B cell (primary cell): Measurements from ENCODE around the gene NSD1. TPM values are rescaled to one million over a fixed set of nuclear protein-coding genes. Genes with fewer than 3 reads are reported as not detected.

Experiments used
- ATAC-seq: fragments of 200-7000 bp; cut with Tn5 transposase; one replicate; pipeline ENCODE4 v1.10.0; 2021; ENCODE audit warnings: low read depth, mild to moderate bottlenecking, moderate number of reproducible peaks, moderate library complexity
- CTCF ChIA-PET: fragments of 350-600 bp; sonication (Branson Sonifier 250); formaldehyde crosslinking; loops from one replicate; lab custom pipeline; 2021; ENCODE audit warnings: antibody characterized with exemption, inconsistent platforms; lab: Charles Lee
- POLR2A ChIA-PET: fragments of 350-600 bp; sonication (Branson Sonifier 250); formaldehyde crosslinking; loops from one replicate; lab custom pipeline; 2021; ENCODE audit warnings: antibody characterized with exemption; lab: Charles Lee
- DNase-seq: peaks from one replicate; pipeline ENCODE4 v3.0.0; 2013
- H2AFZ ChIP-seq: 2 replicates; pipeline ENCODE4 v1.6.1; 2012; ENCODE audit warnings: mild to moderate bottlenecking, low read depth, low read length; ENCODE audit not compliant: insufficient read depth, poor library complexity, severe bottlenecking
- H3K27ac ChIP-seq, 2 donors: 1 replicate in 1 of 2; 2 replicates in 1 of 2; pipeline ENCODE4 v1.5.1; 2012 to 2013; ENCODE audit warnings: low read length in 2 of 2, mild to moderate bottlenecking in 2 of 2, moderate library complexity in 1 of 2
- H3K27me3 ChIP-seq, 4 experiments: fragments of 200-600 bp in 1 of 4; sonication (generic) in 1 of 4; replicated peaks in 1 of 4; 1 replicate in 2 of 4; 2 replicates in 2 of 4; pipeline versions ENCODE4 v1.6.1 to v1.7.0; 2013 to 2016; ENCODE audit warnings: low read length in 3 of 4, mild to moderate bottlenecking in 2 of 4, mixed read lengths in 1 of 4, moderate library complexity in 1 of 4; ENCODE audit not compliant: insufficient read depth in 4 of 4, control insufficient read depth in 3 of 4; ENCODE audit errors: control extremely low read depth in 1 of 4
- H3K36me3 ChIP-seq, 2 experiments: replicated peaks in 1 of 2; 1 replicate in 1 of 2; 2 replicates in 1 of 2; pipeline versions ENCODE4 v1.6.1 to v1.7.1; 2013; ENCODE audit warnings: low read length in 1 of 2; ENCODE audit not compliant: insufficient read depth in 2 of 2, control insufficient read depth in 1 of 2; ENCODE audit errors: control extremely low read depth in 1 of 2, extremely low read depth in 1 of 2
- H3K4me1 ChIP-seq, 2 donors: fragments of 200-600 bp in 1 of 2; sonication (generic) in 1 of 2; 1 replicate in 1 of 2; 2 replicates in 1 of 2; pipeline versions ENCODE4 v1.5.1 to v1.6.1; 2013 to 2017; ENCODE audit warnings: low read length in 2 of 2; ENCODE audit not compliant: control insufficient read depth in 2 of 2, insufficient read depth in 2 of 2
- H3K4me2 ChIP-seq: replicated peaks from 2 replicates; pipeline ENCODE3; 2012; ENCODE audit warnings: mild to moderate bottlenecking, low read depth, low read length; ENCODE audit not compliant: poor library complexity, severe bottlenecking
- H3K4me3 ChIP-seq, 5 experiments: fragments of 200-600 bp in 1 of 5; sonication (generic) in 1 of 5; 1 replicate in 3 of 5; 2 replicates in 2 of 5; pipeline versions ENCODE4 v1.5.1 to v1.7.0; 2011 to 2016; ENCODE audit warnings: low read length in 4 of 5, mild to moderate bottlenecking in 4 of 5, low read depth in 2 of 5, control low read depth in 1 of 5, moderate library complexity in 1 of 5; ENCODE audit not compliant: insufficient read depth in 1 of 5; ENCODE audit errors: control extremely low read depth in 1 of 5, extremely low read depth in 1 of 5
- H3K79me2 ChIP-seq: fragments of 200-600 bp; sonication (generic); one replicate; pipeline ENCODE4 v1.6.0; 2016; ENCODE audit warnings: low read length; ENCODE audit not compliant: control insufficient read depth, insufficient read depth
- H3K9ac ChIP-seq: fragments of 200-600 bp; sonication (generic); 2 replicates; pipeline ENCODE4 v1.6.1; 2017; ENCODE audit warnings: mild to moderate bottlenecking, low read length, moderate library complexity
- H3K9me3 ChIP-seq, 3 donors: one replicate each; pipeline versions ENCODE4 v1.6.1 to v1.7.1; 2013; ENCODE audit warnings: low read length in 2 of 3; ENCODE audit not compliant: control insufficient read depth in 2 of 3, insufficient read depth in 1 of 3; ENCODE audit errors: control extremely low read depth in 1 of 3
- H4K20me1 ChIP-seq: 2 replicates; pipeline ENCODE4 v1.6.0; 2012; ENCODE audit warnings: mild to moderate bottlenecking, low read length; ENCODE audit not compliant: insufficient read depth, control insufficient read depth, poor library complexity, severe bottlenecking
- H3K27ac Mint-ChIP-seq: one replicate; pipeline ENCODE4 v1.8.0; 2021; ENCODE audit warnings: mixed read lengths
- H3K27me3 Mint-ChIP-seq: one replicate; pipeline ENCODE4 v1.8.0; 2021; ENCODE audit warnings: mixed read lengths
- H3K4me1 Mint-ChIP-seq: one replicate; pipeline ENCODE4 v1.8.0; 2021; ENCODE audit warnings: mixed read lengths
- H3K4me3 Mint-ChIP-seq: one replicate; pipeline ENCODE4 v1.8.0; 2021; ENCODE audit warnings: mixed read lengths
- H3K9me3 Mint-ChIP-seq: one replicate; pipeline ENCODE4 v1.8.0; 2022; ENCODE audit warnings: mixed read lengths; ENCODE audit not compliant: insufficient read depth
- EZH2 ChIP-seq: IDR thresholded peaks from 2 replicates; pipeline ENCODE4 v1.6.1; 2012; ENCODE audit warnings: borderline replicate concordance, low read depth, mild to moderate bottlenecking, moderate library complexity, low read length; ENCODE audit not compliant: insufficient read depth, poor library complexity, severe bottlenecking
- WGBS: methylation state at CpG from one replicate; pipeline ENCODE4 v1.1.5; 2013; ENCODE audit warnings: missing lambda C conversion rate; ENCODE audit not compliant: insufficient coverage; 5-methylcytosine and 5-hydroxymethylcytosine counted together
- intact Hi-C: fragments of 100-400 bp; cut with micrococcal nuclease; formaldehyde crosslinking; loops from one replicate; pipeline ENCODE4 v1.10.0; 2022
- polyA plus RNA-seq: library from polyadenylated mRNA; depleted of rRNA; stranded (reverse); fragments of >200 nt; gene quantifications from 2 replicates; pipeline ENCODE4 v1.2.3, GENCODE V29; 2012
- total RNA-seq, 2 donors: library from RNA; stranded (reverse); fragments of 120-200 nt in 1 of 2; gene quantifications; 1 replicate in 1 of 2; 2 replicates in 1 of 2; pipeline versions ENCODE4 v1.2.3 to v1.2.4, GENCODE V29; 2013 to 2022
- TF ChIP-seq, protein P1 (sequence below): fragments of 200-600 bp; IDR thresholded peaks from one replicate; pipeline ENCODE4 v1.8.0; 2022; ENCODE audit warnings: antibody characterized with exemption, mild to moderate bottlenecking

The NSD1 gene
- total and polyA plus RNA-seq, 2 donors (not counting 1 experiment from before 2014, with no cell fraction given) = 10.8 to 145 TPM

DNA sequence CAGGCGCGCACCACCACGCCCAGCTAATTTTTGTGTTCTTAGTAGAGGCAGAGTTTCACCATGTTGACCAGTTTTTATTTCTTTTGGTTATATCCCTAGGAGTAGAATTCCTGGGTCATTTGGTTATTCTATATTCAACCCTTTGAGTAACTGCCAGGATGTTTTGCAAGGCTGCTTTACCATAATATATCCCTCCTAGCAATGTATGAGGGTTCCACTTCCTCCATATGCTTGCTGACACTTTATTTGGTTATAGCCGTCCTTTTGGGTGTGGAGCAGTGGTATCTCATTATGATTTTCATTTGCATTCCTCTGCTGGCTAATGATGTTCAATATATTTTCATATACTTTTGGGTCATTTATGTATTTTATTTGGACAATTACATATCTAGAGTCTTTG, 88.7 kb downstream of the NSD1 start:
- H3K27ac Mint-ChIP-seq = no peak overlapping the region
- intact Hi-C loops = no loop called here
- H3K4me1 Mint-ChIP-seq = peaks cover 18% of the 10 kb centered on the region
- Histone ChIP-seq H3K36me3 (peaks cover 2 to 26% of the 10 kb centered on the region in 2 experiments), H3K9ac (no peak overlapping the region), H3K27ac (no peak overlapping the region), H3K27me3 (no peaks in the 10 kb centered on the region), H3K4me2 (no peak overlapping the region), H3K9me3 (no peaks in the 10 kb centered on the region), H2AFZ (no peak overlapping the region), H3K79me2 (peaks cover 98% of the 10 kb centered on the region), H4K20me1 (peaks cover 37% of the 10 kb centered on the region), H3K4me3 (no peak overlapping the region), H3K4me1 (no peaks in the 10 kb centered on the region)
- no peaks in the 10 kb centered on the region for H3K9me3 Mint-ChIP-seq
- ATAC-seq (no peak), DNase-seq (no peak)
- POLR2A ChIA-PET = no interaction called here
- CTCF ChIA-PET = interaction anchor here (1.7 kb wide), 1 partner anchor 109 kb away, joined by 6 read pairs; no protein-coding TSS in a partner anchor
- H3K27me3 Mint-ChIP-seq = no peaks in the 10 kb centered on the region
- 94% methylated on average over 3 of the region's 4 CpGs for WGBS
- no peak overlapping the region for H3K4me3 Mint-ChIP-seq
- no peak for TF ChIP-seq EZH2
- TF ChIP-seq, protein P1, sequence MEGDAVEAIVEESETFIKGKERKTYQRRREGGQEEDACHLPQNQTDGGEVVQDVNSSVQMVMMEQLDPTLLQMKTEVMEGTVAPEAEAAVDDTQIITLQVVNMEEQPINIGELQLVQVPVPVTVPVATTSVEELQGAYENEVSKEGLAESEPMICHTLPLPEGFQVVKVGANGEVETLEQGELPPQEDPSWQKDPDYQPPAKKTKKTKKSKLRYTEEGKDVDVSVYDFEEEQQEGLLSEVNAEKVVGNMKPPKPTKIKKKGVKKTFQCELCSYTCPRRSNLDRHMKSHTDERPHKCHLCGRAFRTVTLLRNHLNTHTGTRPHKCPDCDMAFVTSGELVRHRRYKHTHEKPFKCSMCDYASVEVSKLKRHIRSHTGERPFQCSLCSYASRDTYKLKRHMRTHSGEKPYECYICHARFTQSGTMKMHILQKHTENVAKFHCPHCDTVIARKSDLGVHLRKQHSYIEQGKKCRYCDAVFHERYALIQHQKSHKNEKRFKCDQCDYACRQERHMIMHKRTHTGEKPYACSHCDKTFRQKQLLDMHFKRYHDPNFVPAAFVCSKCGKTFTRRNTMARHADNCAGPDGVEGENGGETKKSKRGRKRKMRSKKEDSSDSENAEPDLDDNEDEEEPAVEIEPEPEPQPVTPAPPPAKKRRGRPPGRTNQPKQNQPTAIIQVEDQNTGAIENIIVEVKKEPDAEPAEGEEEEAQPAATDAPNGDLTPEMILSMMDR = no peak

DNA sequence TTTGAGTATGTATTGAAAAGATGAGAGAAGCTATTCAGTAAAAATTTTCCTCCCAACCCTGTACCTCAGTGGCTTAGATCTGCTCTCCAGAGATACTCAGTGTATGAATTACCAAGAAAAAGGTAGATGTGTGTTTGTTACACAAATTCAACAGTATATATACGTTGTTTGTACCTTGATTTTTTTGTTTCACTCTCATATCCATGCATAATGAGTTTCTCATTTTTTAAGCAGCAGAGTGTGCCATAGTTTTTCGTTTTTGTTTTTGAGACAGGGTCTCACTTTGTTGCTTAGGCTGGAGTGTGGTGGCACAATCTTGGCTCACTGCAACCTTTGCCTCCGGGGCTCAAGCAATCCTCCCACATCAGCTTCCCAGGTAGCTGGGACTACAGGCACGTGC, 92.2 kb downstream of the NSD1 start:
- DNase-seq = no peak
- Mint-ChIP-seq H3K4me3 (no peak overlapping the region), H3K27me3 (no peaks in the 10 kb centered on the region), H3K9me3 (no peaks in the 10 kb centered on the region), H3K4me1 (peaks cover 15% of the 10 kb centered on the region), H3K27ac (no peak overlapping the region)
- intact Hi-C loops = no loop called here
- Histone ChIP-seq H3K79me2 (peaks cover 98% of the 10 kb centered on the region), H3K27me3 (no peaks in the 10 kb centered on the region), H4K20me1 (peaks cover 53% of the 10 kb centered on the region), H3K4me1 (no peaks in the 10 kb centered on the region), H2AFZ (no peak overlapping the region), H3K4me2 (no peak overlapping the region), H3K9ac (no peak overlapping the region), H3K4me3 (no peak overlapping the region), H3K9me3 (no peaks in the 10 kb centered on the region), H3K36me3 (peaks cover 6 to 32% of the 10 kb centered on the region in 2 experiments), H3K27ac (no peak overlapping the region)
- WGBS = no CpG with 5 or more reads among the region's 4 CpGs
- no peak for TF ChIP-seq EZH2
- TF ChIP-seq, protein P1 = no peak
- ATAC-seq = no peak
- ChIA-PET CTCF (no interaction called here), POLR2A (no interaction called here)
